Stimulated activated CD8-positive, alpha-beta memory T cell treated with anti-CD3 and anti-CD28 coated beads, Interleukin-15, amount 100 ng/mL, for 48 hours (primary cell): Measurements from ENCODE around the gene ANKRD39.

ENCODE experiments used
- DNase-seq, 2 donors: peaks; one replicate each; pipeline ENCODE4 v3.0.0-alpha.2; 2020; ENCODE audit warnings: low read depth in 2 of 2

The ANKRD39 gene

GRCh38 chr2:96826546-96827278, 31.1 kb downstream of the ANKRD39 start:
- no peak for DNase-seq

- no peak for DNase-seq
Observed at GRCh38 chr2:96825057-96825456, 32.8 kb downstream of the ANKRD39 start.

GRCh38 chr2:96824079-96824870, 33.5 kb downstream of the ANKRD39 start:
- no peak for DNase-seq

- no peak for DNase-seq
Observed at GRCh38 chr2:96823198-96823597, 34.6 kb downstream of the ANKRD39 start.

GRCh38 chr2:96822786-96823185, 35.0 kb downstream of the ANKRD39 start:
- no peak for DNase-seq

GRCh38 chr2:96821113-96821675, 36.6 kb downstream of the ANKRD39 start:
- no peak for DNase-seq

- DNase-seq = no peak
Observed at GRCh38 chr2:96819876-96820511, 37.8 kb downstream of the ANKRD39 start.

- DNase-seq = no peak
Observed at GRCh38 chr2:96819128-96819875, 38.5 kb downstream of the ANKRD39 start.

GRCh38 chr2:96817882-96818281, 39.9 kb downstream of the ANKRD39 start:
- DNase-seq = no peak

GRCh38 chr2:96816836-96817702, 40.7 kb downstream of the ANKRD39 start:
- DNase-seq = no peak

GRCh38 chr2:96816127-96816835, 41.5 kb downstream of the ANKRD39 start, which contains the start of gene CNNM3:
Gene CNNM3 (plus strand): TSS chr2:96816268. CDS start chr2:96816278, 10 bp downstream.
- DNase-seq = peak; percentile 93 to 95

GRCh38 chr2:96815326-96816126, 42.3 kb downstream of the ANKRD39 start:
- no peak for DNase-seq

GRCh38 chr2:96813656-96814055, 44.2 kb downstream of the ANKRD39 start:
- no peak for DNase-seq

- DNase-seq = no peak
Observed at GRCh38 chr2:96811917-96812316, 45.9 kb downstream of the ANKRD39 start.

GRCh38 chr2:96810783-96811192, 47.0 kb downstream of the ANKRD39 start:
- no peak for DNase-seq

- DNase-seq = no peak
Observed at GRCh38 chr2:96809951-96810782, 47.6 kb downstream of the ANKRD39 start.

- DNase-seq = no peak
Observed at GRCh38 chr2:96809216-96809882, 48.5 kb downstream of the ANKRD39 start.
